ENCODE measurements around the gene KLHL10.
"Not testable (repeated sequence)": the region's sequence is repeated elsewhere in the genome, so short reads cannot be mapped to it uniquely, and the experiment has no call there.

KLHL10 gene

GRCh38 chr17:41813699-41814124 lies 23.9 kb upstream of the KLHL10 start:
- no peak for DNase-seq

GRCh38 chr17:41814195-41814594 lies 23.4 kb upstream of the KLHL10 start:
- no peak for DNase-seq

GRCh38 chr17:41816637-41817320 lies 20.8 kb upstream of the KLHL10 start:
- DNase-seq, result no peak

GRCh38 chr17:41818024-41818423 lies 19.6 kb upstream of the KLHL10 start:
- DNase-seq, result no peak

GRCh38 chr17:41821776-41822175 lies 15.8 kb upstream of the KLHL10 start:
- no peak for DNase-seq

GRCh38 chr17:41822216-41823140 lies 15.1 kb upstream of the KLHL10 start:
- no peak for DNase-seq

- DNase-seq, result no peak
Observed at GRCh38 chr17:41823141-41823524, 14.5 kb upstream of the KLHL10 start.

- no peak for DNase-seq
Observed at GRCh38 chr17:41823580-41823979, 14.0 kb upstream of the KLHL10 start.

GRCh38 chr17:41824086-41824485 lies 13.5 kb upstream of the KLHL10 start:
- no peak for DNase-seq

- no peak for DNase-seq
Observed at GRCh38 chr17:41825175-41825845, 12.3 kb upstream of the KLHL10 start.

GRCh38 chr17:41829961-41830360 lies 7.7 kb upstream of the KLHL10 start:
- not testable (repeated sequence) for DNase-seq

GRCh38 chr17:41835214-41835799 lies 2.3 kb upstream of the KLHL10 start:
- DNase-seq, result no peak

GRCh38 chr17:41835800-41836549 lies 1.6 kb upstream of the KLHL10 start, which contains the start of gene NT5C3B:
Gene NT5C3B, minus strand, starts transcription at chr17:41836232. Its CDS starts 39 bp downstream, at chr17:41836193.
- peak; percentile 45 for DNase-seq

- DNase-seq, result no peak
Observed at GRCh38 chr17:41836550-41837196, 952 bp upstream of the KLHL10 start.

- not testable (repeated sequence) for DNase-seq
Observed at GRCh38 chr17:41839448-41839847, 1.8 kb downstream of the KLHL10 start.

- not testable (repeated sequence) for DNase-seq
Observed at GRCh38 chr17:41840781-41841180, 3.2 kb downstream of the KLHL10 start.

- DNase-seq, result no peak
Observed at GRCh38 chr17:41844971-41845370, 7.3 kb downstream of the KLHL10 start.

GRCh38 chr17:41848788-41849187 lies 11.2 kb downstream of the KLHL10 start:
- DNase-seq, result no peak

GRCh38 chr17:41849251-41849990 lies 11.8 kb downstream of the KLHL10 start:
- no peak for DNase-seq

GRCh38 chr17:41851382-41851781 lies 13.8 kb downstream of the KLHL10 start:
- DNase-seq, result not testable (repeated sequence)

Data from T-helper 9 cell (primary cell).